Measurements from ENCODE around the gene CLCN4.

CLCN4 gene

DNA sequence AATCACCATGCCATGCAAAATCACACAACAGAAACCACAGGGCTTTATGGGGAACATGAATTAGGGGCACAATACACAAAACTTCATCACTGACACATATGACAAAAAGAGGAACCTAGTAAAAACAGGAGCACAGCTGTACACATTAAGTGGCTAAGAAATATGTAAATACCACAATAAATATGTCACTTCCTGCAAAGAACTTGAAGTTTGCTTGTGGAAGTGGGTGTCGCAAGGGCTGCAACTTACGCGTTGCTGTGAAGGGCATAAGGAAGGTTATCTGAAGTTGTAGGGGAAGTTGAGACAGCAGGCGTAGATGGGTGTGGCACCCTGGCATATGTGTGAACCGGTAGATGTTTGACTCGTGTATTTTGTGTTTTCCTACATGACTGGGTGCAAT is 42.4 kb downstream of the CLCN4 start:
- DNase-seq: no peak

- no peak for DNase-seq
Observed at GRCh38 chrX:10203617-10204016, 46.8 kb downstream of the CLCN4 start.

DNA sequence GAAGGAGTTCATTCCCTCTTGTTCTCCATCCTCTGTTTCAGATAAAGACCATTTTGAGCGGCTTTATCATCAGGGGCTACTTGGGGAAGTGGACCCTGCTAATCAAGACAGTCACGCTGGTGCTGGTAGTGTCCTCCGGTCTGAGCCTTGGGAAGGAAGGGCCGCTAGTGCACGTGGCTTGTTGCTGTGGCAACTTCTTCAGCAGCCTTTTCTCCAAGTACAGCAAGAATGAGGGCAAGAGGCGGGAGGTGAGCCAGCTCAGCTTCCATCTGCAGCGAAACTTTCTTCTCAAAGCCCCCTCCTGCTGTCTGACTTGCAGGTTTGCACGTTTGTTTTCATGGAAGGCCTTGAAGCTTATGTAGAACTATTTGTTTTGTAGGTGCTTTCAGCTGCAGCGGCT is 49.5 kb downstream of the CLCN4 start:
- DNase-seq: no peak

DNA sequence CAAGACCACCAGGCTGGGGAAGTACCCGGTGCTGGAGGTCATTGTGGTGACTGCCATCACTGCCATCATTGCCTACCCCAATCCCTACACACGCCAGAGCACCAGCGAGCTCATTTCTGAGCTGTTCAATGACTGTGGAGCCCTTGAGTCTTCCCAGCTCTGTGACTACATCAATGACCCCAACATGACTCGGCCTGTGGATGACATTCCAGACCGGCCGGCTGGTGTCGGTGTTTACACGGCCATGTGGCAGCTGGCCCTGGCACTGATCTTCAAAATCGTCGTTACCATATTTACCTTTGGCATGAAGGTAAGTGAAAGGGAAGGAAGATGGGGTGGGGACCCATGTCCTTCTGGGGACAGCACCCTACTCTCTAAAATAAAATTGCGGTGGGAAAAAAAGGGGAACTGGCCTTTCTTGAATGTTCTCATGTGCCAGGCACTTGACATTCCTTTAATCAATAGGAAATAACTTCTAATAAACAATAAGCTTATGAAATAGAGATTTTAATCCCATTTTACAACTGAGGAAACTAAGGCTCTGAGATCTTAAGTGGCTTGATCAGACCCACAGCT is 51.6 kb downstream of the CLCN4 start:
- DNase-seq: no peak

GRCh38 chrX:10208953-10209352 is 52.2 kb downstream of the CLCN4 start:
- DNase-seq: no peak

DNA sequence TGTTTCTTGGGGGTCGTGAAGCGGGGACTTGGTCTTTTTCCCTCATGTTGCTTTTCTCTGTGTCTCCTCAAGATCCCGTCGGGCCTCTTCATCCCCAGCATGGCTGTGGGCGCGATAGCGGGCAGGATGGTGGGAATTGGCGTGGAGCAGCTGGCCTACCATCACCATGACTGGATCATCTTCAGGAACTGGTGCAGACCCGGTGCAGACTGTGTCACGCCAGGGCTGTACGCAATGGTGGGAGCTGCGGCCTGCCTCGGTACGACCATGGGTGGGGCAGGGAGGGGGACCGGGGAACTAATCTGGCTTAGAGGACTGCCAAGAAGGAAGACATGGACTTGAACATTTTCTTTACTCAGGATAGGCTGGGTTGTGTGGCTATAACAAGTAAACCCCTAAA is 55.6 kb downstream of the CLCN4 start:
- DNase-seq: no peak

DNA sequence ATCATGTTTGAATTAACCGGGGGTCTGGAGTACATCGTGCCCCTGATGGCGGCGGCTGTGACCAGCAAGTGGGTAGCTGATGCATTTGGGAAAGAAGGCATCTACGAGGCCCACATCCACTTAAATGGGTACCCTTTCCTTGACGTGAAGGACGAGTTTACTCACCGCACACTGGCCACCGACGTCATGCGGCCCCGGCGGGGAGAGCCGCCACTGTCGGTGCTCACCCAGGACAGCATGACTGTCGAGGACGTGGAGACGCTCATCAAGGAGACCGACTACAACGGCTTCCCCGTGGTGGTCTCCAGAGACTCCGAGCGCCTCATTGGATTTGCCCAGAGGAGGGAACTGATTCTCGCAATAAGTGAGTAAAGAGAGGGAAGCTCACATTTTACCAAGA is 56.9 kb downstream of the CLCN4 start:
- no peak for DNase-seq

DNA sequence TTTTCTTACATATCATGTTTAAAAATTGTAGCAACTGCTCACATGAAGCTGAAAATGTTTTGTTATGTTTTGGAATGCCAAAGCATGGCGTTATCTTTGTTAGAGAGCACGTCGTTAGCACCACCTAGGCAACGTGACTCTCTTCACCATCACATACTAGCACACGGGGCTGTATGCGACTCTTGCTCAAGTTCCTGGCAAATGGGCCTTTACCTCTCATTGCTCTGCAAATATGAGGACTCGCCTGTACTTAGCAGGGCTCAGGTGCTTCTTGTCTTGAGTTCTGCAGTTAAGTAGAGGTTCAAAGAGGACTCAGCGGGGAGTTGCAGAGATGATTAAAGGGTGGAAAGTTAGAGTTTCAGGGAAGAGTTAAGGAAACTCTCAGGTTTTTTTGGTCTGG is 59.4 kb downstream of the CLCN4 start:
- no peak for DNase-seq

GRCh38 chrX:10217198-10217597 is 60.4 kb downstream of the CLCN4 start:
- DNase-seq: no peak

DNA sequence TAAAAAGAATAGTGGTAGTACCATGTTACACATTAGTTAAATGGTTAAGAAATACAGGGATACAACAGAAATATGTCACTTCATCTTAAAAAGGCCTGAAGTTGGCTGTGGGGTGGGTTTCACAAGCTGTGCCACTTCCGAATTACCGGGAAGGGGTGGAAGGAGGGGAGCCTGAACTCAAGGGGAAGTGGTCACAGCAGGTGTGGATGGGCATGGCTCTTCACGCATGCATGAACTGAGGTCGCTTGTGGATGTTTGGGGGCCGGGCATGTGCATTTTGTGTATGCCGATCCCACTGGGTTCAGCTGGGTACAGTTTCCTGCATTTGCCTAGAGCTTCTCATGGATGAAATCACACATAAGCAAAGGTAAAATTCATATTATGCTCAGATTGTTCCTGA is 64.9 kb downstream of the CLCN4 start:
- no peak for DNase-seq

- no peak for DNase-seq
Observed at GRCh38 chrX:10223276-10223675, 66.5 kb downstream of the CLCN4 start.

DNA sequence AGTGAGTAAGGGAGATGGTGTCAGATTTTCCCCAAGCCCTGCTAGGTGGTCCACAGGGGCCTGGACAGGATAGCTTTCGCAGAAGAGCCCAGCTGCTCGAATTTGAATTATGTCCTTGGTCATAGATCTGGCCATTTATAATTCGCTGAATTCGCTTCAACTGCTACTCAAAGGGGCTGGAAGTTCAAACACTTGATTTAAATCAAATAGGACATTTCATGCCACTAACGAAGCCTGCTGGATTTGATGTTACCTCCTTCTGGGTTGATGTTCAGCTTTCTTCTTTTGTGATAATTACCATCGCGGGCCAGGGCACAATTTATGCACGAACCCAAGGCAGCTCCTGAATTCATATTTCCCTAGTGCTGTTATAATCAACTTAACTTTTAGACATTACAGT is 67.0 kb downstream of the CLCN4 start:
- DNase-seq: no peak

GRCh38 chrX:10230222-10230621 is 73.4 kb downstream of the CLCN4 start:
- DNase-seq: no peak

- DNase-seq: no peak
Observed at GRCh38 chrX:10231461-10231860, 74.7 kb downstream of the CLCN4 start.

GRCh38 chrX:10233173-10233572 is 76.4 kb downstream of the CLCN4 start:
- no peak for DNase-seq

GRCh38 chrX:10233696-10234095 is 76.9 kb downstream of the CLCN4 start:
- no peak for DNase-seq

- no peak for DNase-seq
Observed at GRCh38 chrX:10235851-10236250, 79.1 kb downstream of the CLCN4 start.

GRCh38 chrX:10237241-10237640 is 80.5 kb downstream of the CLCN4 start:
- no peak for DNase-seq

DNA sequence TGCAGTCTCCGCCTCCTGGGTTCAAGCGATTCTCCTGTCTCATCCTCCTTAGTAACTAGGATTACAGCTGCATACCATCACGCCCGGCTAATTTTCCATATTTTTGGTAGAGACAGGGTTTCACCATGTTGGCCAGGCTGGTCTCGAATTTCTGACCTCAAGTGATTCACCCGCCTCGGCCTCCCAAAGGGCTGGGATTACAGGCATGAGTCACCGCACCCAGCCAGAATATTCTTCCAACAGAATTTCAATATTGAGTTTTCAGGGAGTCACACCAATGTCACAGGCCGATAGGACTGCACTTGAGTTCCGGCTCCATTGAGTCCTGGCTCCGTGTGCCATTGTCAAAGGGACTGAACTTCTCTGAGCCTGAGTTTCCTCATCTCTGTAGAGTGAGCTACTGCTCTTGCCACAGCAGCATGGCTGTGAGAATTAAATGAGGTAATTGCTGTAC is 82.9 kb downstream of the CLCN4 start:
- DNase-seq: no peak

- no peak for DNase-seq
Observed at GRCh38 chrX:10240918-10241317, 84.1 kb downstream of the CLCN4 start.

DNA sequence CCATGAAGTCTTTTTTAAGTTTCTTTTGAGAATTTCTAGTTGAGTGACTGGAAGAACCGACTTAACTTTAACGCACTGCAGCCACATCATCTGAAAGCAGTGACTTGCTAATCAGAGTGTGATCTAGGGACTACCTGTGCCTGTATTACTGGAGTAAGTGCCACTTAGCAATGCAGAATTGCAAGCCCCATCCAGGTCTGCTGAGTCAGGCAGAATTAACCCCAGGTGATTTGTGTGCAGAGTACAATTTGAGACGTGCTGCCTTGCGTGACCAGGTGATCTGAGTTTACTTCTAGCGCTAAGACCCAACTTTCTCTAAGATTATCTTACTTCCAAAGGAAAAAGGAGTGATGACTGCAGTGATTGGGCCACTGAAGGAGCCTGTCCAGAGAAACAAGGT is 85.3 kb downstream of the CLCN4 start:
- no peak for DNase-seq

- no peak for DNase-seq
Observed at GRCh38 chrX:10243106-10243505, 86.3 kb downstream of the CLCN4 start.

GRCh38 chrX:10244915-10245622 is 88.3 kb downstream of the CLCN4 start:
- no peak for DNase-seq

GRCh38 chrX:10245886-10246285 is 89.1 kb downstream of the CLCN4 start:
- DNase-seq: no peak

GRCh38 chrX:10246297-10246696 is 89.5 kb downstream of the CLCN4 start:
- DNase-seq: no peak
